Colon (tissue), 2 donors: ENCODE measurements around the gene RBL2.

Source experiments
- FAIRE-seq: peaks from 2 replicates; lab custom pipeline; 2012; peaks lifted over from hg19 to GRCh38; lab: Jason Lieb, UNC
- donor health status: control.
- donor health status: control.

The RBL2 gene

DNA sequence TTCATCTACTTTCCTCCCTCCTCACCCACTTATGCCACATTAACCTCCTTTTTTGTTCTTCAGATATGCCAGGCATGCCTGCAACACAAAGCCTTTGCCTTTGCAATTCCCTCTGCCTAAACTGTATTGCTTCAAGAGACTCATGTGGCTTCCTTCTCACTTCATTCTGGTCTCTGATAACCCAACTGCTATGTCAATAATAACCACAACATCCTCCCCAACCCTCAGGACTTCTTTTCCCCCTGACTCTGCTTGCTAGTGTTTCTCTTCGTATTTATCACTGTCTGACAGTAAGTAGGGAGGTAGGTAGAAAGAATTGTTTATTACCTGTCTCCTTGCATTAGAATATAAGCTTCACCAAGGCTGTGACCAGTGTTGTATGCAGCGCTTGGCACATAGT lies 22.4 kb downstream of the RBL2 start:
- FAIRE-seq: no peak

DNA sequence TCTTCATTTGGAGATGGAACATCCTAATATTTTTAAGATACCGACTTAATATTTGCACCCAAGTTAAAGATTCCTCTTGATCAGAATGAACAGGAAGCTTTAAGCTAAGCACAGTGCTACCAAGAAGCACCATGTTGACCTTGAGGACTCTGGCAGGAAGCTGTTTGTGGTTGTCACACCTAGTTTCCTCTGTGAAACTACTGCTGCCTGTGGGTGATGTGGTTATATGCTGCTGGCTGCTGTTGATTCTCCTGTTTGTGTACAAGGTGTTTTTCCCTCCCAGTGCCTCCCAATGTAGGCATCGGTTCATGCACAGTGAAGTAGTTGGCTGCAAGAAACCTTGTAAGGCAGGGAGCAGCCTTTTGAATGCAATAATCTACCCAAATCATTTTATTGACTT lies 23.4 kb downstream of the RBL2 start:
- FAIRE-seq: no peak

DNA sequence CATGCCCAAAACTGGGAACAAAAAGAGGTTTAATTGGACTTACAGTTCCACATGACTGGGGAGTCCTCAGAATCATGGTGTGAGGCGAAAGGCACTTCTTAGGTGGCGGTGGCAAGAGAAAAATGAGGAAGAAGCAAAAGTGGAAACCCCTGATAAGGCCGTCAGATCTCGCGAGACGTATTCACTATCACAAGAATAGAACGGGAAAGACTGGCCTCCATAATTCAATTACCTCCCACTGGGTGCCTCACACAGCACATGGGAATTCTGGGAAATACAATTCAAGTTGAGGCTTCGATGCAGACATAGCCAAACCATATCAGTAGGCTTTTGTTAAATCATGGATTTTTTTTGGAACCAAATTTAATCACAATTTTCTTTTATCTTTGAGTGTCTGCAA lies 24.4 kb downstream of the RBL2 start:
- FAIRE-seq: no peak

DNA sequence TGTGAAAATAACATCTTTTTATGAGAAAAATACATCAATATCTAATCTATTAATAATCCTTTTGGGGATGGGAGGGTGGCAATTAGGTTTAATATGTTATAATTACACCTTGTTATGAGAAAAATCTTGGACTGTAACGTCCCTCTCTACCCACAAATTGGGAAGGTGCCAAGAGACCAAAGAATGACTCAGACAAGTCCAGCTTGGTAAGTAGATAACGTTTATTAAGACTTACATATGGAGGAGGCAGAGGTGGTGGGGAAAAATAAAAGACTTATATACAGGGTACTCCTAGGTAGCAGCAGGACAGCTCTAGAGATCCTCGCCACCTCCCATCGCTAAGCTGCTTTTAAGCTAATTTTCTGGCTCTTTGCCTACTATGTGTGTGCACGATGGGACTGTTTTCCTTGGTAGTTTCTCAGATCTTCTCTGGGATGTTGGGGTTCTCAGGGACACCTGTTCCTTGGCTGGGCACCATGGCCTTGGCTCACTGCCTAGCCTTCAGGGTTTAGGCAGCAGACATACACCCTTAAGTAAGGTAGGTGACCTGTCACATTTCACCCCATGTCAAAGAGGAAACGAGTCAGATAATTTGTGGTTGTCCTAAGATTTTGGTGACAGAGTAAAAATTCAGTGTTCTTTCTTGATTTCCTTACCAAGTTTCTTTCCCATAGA lies 31.5 kb downstream of the RBL2 start:
- no peak for FAIRE-seq

DNA sequence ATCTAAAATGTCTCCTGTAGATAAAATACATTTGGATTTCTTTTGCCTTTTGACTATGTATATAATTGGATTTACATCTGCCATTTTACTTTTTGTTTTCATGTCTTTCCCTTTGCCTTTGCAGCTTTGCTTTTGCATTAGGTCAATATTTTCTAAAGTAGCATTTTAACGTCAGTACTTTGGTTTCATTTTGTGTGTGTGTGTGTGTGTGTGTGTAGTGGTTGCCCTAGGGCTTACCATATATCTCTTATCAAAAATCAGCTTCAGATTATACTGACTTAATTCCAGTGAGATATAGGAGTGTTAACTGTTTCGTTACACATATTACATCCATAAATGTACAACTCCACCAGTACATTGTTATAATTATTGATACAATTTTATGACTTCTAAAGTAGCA lies 42.6 kb downstream of the RBL2 start:
- no peak for FAIRE-seq

DNA sequence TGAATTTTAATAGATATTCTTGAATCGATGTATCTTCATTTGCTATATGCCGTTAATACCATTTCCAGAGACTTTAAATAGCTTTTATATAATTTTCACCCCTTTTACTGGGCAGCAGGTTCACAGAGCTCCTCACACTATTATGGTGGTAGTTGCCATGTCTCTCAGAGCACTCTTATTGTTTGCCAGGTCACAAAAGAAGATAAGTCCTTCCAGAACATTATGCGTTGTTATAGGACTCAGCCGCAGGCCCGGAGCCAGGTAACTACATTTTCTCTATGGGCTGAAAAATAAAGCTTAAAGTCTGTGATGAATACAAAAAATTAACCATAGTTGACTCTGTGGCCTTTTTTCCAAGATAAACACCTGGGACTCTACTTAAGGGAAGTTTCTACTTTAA lies 44.7 kb downstream of the RBL2 start:
- no peak for FAIRE-seq

DNA sequence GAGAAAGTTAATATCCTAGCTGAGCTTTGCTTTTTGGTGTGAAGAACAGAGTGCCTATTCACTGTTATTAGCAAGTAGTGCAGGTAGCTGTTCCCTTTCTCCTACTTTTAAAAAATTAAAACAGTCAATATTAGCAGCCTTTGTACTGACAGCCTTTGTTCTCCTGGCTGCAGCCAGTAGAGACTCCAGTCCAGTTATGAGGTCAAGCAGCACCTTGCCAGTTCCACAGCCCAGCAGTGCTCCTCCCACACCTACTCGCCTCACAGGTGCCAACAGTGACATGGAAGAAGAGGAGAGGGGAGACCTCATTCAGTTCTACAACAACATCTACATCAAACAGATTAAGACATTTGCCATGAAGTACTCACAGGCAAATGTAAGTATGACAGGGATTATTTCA lies 46.1 kb downstream of the RBL2 start:
- no peak for FAIRE-seq

DNA sequence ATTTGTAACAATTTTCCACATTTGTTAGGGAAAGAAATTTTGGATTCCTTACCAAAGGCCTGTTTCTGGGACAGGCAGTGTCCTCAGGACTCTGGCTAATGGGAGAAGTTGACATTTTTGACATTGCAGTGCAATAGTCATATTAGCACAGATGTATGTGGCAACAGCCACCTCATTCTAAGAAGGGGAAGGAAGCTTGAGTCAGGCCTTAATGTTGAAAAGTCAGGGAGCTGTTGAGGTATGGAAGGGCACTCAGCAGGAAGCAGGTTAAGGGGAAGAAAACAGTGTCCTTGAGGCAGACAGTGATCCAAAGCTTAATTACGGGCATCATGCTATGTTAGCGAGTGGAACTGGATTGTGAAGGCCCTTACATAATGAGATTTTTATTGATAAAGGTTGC lies 47.9 kb downstream of the RBL2 start:
- FAIRE-seq: no peak

DNA sequence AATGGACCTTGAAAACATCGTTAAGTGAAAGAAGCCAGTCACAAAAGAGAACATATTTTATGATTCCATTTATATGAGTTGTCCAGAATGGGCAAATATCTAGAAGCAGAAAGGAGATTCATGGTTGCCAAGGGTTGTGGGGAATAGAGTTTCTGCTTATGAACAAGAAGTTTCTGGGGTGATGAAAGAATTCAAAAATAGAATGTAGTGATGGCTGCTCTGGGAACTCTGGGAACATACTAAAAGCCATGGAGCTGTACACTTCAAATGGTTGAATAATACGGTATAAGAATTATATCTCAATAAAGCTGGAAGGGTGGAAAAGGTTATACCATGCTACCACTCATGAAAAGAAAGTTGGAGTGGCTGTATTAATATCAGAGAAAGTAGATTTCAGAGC lies 50.3 kb downstream of the RBL2 start:
- FAIRE-seq: no peak

DNA sequence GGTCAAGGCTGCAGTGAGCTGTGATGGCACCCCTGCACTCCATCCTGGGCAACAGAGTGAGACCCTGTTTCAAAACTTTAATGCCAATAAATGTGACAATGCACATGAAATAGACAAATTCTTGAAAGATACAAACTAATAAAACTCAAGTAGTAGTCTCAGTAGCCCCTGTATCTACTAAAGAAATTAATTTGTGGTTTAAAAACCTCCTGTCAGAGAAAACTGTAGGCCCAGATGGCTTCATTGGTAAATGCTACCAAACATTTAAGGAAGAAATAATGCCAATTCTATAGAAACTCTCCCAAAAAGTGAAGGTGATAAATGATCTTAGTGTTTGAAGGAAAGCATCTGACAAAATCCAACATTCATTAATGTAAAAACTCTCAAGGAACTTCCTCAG lies 52.0 kb downstream of the RBL2 start:
- no peak for FAIRE-seq

DNA sequence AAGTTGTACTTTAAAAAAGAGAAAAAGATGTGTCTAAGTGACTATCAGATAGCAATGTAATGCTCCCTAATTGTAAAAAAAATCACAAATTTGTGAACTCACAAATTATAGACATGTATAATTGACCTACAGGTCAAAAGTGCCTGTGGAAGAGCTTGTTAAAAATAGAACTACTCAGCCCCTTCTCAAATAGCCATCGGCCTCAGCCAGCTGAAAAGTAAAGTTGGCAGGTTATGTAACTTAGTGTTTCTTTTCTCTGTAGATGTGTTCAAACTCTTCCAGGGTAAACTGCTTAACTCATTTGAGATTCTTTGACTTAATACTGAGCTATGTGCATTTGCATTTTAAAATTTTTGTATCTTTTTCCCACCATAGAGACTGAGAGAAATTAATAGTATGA lies 55.5 kb downstream of the RBL2 start:
- FAIRE-seq: no peak

DNA sequence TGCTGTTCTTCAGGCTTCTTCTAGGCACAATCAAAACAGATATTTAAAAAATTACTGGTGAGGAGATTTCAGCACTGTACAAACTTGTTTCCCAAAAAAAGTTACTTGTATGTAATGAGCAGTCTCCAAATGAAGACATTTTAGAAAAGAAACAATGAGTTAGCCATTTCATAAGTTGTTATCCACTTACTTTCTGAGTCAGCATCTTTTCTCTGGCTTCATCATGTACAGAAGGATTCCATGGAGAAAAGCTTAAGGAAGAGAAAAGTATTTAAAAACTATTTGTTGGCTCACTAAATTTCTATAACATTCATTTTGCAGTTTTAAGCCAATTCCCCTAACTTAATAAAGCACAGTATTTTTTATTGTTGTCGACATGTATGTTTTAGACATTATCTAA lies 58.2 kb downstream of the RBL2 start:
- peak; percentile 28 for FAIRE-seq

DNA sequence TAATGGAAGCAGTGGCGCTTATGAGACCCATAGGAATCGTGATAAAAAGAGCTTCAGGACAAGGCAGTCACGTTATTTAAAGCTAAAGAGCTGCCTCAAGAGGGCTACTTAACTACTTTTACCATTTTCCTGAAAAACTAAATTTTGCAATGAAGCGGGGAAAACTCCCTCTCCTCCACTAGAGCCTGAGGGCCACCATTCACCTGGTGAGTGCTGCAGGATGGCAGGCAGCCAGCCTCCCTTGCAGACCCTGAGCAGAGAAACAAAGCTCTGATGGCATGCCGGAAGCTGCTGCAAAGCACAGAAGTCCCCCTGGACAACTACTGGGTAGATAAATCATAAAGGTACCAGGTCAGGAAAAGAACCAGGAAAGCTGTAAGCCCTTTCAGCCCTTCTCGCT lies 60.4 kb downstream of the RBL2 start:
- FAIRE-seq: no peak

DNA sequence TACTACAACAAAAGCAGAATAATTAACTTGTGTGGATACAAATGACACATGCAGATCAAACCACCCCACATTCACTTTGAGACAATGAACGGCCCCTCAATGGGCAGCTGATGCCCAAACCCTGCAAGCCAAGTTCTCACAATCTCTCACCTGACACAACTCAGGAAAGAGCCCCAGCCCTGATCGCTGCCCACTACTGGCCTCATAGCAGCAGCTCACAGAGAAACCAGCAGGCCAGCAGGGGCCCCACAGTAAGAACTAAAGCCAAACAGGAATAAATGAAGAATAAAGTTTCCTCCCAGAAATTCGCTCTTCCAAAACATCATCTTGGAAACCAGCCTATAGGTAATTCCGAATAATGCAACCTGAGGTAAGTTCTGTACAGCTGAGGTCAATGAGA lies 61.1 kb downstream of the RBL2 start:
- FAIRE-seq: no peak

DNA sequence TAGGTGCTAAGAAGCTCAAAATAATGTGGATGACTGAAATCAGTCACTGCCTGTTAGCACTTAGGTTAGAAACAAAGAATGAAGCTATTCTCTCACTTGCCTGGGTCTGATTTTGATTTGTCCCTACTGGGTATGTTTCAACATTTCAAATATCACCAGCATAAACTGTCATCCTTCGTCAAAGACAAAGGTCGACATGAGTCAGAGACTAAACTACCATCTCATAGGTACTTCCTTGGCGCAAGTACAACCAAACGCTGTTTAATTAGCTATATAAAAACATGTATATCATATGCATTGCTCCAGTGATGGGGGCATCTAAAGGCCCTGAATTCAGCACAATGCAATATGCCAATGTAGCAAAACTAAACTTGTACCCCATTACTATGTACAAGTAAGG lies 64.7 kb downstream of the RBL2 start:
- FAIRE-seq: no peak

DNA sequence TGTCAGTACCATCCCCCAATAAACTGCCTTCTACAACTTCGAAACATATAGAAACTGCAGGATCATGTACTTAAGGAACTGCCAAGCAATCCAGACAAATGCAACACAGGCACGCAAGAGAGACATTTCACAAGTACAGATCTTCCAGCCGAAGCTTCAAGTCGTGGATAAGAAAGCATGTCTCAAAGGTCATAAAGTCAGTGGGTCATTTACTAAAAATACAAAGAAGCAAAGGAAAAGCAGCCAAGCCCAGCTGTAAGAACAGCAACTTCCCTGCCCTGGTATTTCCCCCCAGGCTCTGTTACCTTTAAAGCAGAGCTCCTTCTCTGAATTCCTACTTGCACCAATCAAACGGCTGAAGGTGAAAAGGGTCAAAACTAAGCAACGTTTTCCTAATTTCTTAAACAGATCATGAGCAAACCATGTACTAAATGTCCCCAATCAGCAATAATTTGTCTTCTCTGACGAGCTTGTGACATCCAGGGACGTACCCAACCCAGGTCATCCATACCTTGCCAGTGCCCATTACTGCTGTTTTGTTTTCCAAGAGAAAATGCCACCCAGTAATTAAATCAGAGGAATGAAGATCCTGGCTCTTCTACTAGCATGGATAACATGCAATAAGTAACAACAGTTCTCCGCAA lies 67.1 kb downstream of the RBL2 start:
- FAIRE-seq: no peak

DNA sequence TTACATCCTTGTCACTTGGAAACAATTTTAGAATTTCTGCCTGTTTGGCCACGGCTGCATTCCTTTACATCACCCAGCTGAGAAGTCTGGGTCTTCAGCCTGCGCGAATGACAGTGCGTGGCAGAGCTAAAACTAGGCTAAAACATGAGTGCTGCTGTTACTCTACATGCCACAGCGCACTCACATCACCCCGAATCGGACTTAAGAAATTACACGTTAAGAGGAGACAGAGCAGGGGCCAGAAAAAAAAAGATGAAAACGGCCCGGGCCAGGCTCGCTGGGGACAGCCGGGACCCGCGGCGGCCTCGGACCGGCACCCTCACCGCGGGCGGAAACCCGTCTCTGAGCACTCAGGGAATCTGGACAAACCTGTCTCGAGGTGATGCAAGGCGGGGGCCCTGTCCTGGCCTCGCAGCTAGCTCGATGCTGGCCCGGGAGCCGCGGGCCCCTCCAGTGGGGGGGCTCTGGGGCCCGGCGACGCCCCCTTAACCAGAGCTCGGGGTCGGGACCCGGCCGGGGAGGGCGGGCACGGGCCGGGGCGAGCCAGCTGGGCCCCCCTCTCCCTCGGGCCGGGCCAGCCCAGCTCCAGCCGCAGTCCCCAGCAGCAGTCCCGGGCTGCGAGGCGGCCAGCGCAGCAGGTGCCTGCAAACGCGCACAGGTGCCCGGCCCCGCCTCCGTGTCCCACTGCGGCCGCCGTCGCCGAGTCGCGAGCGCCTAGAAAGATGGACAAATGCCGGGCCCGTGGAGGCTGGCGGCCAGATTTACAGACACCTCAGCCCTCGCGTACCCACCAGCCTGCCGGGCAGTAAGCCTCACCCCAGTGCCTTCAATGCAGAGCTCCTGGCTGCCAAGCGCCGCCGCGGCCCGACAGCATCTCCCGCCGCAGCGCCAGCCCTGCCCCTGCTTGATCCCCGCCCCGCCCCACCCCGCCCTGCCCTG lies 68.3 kb downstream of the RBL2 start, which contains the start of gene AKTIP:
Gene AKTIP (minus strand): TSS at position 879 of the 939 bp plus-strand sequence. CDS start 2,950 bp downstream, outside the sequence.
- FAIRE-seq: no peak

DNA sequence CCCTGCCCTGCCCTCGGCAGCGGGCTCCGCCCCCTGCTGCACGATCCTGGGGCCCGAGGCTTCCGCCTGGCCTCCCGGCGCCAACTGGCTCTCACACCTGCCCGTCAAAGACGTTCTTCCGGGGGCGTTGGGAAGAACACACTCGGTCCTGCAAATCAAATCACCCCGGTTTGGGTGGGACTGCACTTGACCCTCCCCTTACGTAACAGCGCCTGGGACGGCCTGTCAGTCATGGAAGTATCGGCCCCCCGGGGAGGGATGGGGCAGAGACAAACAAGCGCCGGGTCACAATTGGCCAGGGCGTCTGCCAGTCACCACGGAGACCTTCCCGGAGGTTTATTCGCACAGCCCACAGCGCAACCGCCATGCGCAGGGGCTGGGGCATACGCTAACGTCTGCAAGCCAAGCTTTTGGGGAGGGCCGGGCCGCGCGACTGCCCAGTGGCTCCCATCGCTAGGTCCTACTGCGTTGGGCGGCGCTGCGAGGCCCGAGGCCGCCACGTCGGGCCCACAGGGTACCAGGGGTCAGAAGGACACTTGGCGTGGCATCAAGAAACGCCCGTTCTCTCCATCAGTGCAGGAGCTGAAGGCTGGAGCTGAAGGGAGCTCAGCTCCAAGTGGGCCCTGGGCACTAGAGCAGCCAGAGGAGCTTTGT lies 69.1 kb downstream of the RBL2 start:
- peak; percentile 66 for FAIRE-seq

DNA sequence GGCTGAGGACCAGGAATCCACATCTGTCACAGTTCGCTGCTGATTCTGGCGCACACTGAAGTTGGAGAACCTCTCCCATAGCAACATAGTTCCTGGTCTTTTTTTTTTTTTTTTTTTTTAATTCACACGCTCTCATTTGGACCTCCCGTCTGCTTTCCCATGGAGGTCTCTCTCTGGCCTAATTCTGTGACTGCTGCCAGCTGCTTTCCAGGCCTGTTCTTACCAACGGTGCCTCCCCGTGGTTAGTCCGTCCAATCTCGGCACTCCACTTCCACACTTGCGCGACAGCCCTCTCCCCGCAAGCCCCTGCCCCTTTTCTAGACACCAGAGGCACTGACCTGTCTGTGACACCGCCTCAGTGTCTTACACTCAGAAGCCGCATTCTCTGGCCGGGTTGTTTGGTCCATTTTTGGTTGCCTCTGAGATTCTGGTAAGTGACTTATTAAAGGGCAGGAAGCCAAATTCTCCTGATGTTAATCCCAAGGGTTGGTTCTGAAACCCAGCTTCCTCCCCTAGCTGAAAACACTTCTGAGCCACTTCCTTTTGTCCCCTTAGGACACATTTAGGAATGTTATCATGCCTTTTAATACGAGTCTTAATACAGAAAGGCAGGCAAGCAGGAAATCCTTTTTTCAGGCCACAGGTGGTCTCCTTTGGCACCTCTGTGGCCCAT lies 69.9 kb downstream of the RBL2 start:
- no peak for FAIRE-seq

DNA sequence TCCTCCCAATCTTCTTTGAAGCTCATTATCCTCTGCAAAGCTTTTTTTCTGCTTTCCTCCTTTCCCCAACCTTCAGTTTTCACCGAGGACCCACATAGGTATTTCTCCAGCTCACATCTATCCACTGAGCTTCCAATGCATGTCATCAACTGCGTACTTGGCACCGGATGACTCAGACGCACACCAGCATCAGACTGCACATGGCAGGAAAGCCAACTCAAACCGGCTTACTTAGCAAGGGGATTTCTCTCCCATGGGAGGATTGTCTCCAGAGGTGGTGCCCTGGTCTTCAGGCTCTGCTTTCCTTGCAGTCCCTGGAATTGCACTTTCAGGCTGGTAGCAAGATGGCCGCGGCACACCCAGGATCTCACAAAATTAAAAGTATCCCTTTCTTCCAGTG lies 70.4 kb downstream of the RBL2 start:
- no peak for FAIRE-seq

DNA sequence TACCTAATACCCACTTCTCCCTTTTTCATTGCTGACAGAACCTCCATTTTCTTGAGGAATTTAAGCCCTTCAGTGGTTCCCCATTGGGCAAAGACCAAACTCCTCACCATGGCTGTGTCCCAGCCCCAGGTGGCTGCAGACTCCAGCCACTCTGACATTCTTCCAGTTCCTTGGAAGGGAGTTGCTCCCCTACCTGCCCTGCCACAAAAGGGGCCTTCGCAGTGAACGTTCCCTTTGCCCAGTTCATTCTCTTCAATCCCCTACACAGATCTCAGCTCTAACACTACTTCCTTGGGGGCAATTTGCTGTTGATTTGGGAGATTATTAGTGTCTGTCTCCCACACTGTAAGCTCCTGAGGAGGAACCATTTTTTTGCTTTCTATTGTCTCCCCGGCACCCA lies 72.0 kb downstream of the RBL2 start:
- no peak for FAIRE-seq
